DLD1 (cell line): ENCODE data around the gene EVC2.

Experiments
- in situ Hi-C: cut with HindIII; loops from 2 replicates; pipeline ENCODE4 v1.10.0; 2017; ENCODE audit warnings: low sequenced_read_pairs

The EVC2 gene

GRCh38 chr4:5708449-5709206 is at the start of gene EVC2:
TSS of gene EVC2 (minus strand) at chr4:5708559. CDS start at chr4:5708513, 46 bp downstream.
- in situ Hi-C loops: no loop called here

DNA sequence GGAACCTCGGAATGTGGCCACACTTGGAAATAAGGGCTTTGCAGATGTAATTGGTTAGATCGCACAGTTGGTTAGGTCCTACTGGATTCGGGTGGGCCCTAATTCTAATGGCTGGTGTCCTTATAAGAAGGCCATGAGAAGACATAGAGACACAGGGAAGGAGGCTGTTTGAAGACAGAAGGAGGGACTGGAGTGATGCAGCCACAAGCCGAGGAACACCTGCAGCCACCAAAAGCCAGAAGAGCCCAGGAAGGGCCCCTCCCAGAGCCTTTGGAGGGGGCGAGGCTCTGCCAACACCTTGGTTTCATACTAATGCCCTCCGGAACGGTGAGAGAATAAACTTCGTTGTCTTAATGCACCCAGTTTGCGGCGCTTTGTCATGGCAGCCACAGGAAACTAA is 49.6 kb upstream of the EVC2 start:
- in situ Hi-C loops: no loop called here

- in situ Hi-C loops: no loop called here
Measured at GRCh38 chr4:5757536-5757935, 49.2 kb upstream of the EVC2 start.

- in situ Hi-C loops: no loop called here
Measured at GRCh38 chr4:5757091-5757490, 48.7 kb upstream of the EVC2 start.

- in situ Hi-C loops: no loop called here
Measured at GRCh38 chr4:5756271-5756670, 47.9 kb upstream of the EVC2 start.

DNA sequence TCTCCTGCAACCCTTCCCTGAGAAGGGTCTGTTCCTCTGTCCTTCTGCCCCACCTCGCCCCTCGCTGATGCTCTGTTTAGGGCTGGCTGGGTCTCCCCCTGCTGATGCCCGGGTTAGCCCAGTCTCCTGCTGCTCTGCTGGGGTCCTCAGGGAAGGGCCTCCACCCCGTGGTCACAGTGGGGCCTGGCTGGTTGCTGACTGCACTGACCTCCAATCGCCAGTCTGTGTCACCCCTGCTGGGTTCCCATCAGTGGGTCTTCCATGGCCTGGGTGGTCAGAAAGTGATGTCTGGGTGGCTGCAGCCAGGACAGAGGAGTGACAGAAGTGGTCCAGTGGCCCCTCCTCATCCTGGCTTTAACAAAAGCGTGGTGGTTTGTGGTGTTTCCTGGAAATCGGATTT is 47.3 kb upstream of the EVC2 start:
- in situ Hi-C loops: no loop called here

DNA sequence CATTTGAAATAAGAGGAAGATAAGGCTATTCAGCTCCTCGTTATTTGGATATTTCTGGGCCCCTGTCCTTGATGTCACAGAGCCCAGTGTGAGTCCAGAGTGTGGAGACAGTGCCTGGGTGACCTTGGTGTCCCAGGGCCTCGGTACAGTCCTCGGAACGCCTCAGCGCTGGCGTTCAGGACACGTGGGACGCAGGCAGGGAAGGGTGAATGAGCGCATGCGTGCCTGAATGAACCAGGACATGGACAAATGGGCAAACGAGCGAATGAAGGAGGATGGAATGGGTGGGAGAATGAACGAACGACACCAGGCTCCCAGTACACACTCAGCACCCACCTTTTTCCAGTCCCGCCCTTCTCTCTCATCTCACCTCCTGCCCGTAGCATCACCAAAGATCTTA is 46.8 kb upstream of the EVC2 start:
- in situ Hi-C loops: no loop called here

DNA sequence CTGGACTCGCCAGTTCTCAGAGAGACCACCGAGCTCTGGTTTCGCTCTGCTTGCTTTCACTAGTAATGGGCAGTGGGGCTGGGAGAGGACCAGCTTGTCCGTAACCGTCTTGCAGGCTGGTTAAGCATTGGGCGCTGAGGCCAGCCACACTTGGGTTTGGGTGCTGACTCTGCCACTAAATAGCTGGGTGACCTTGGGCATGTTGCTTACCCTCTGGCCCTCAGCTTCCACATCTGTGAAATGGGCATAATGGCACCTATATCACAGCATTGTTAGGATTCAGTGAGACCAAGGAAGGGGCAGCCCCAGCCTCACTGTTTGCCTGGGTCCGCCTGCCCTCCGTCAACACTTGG is 46.1 kb upstream of the EVC2 start:
- in situ Hi-C loops: no loop called here

- in situ Hi-C loops: no loop called here
Measured at GRCh38 chr4:5753766-5754528, 45.6 kb upstream of the EVC2 start.

DNA sequence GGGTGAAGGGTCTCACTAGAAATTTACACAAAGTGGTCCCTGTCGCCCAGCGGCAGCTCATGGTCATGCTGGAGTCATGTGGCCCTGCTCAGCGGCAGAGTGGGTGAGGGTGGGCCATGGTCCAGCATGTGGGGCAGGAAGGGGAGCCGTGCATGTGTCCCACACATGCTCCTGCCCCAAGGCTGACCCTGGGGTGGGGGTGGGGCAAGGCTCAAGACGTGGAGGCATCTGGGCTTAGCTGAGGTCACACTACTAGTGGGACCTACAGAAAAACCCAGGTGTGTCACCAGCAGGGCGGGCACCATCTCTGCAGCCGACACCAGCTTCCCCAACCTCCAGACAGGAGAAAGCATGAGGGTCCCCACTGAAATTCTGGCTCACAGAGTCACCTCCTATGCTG is 45.0 kb upstream of the EVC2 start:
- in situ Hi-C loops: no loop called here

- in situ Hi-C loops: no loop called here
Measured at GRCh38 chr4:5752376-5753184, 44.2 kb upstream of the EVC2 start.

- in situ Hi-C loops: no loop called here
Measured at GRCh38 chr4:5751666-5752375, 43.5 kb upstream of the EVC2 start.

DNA sequence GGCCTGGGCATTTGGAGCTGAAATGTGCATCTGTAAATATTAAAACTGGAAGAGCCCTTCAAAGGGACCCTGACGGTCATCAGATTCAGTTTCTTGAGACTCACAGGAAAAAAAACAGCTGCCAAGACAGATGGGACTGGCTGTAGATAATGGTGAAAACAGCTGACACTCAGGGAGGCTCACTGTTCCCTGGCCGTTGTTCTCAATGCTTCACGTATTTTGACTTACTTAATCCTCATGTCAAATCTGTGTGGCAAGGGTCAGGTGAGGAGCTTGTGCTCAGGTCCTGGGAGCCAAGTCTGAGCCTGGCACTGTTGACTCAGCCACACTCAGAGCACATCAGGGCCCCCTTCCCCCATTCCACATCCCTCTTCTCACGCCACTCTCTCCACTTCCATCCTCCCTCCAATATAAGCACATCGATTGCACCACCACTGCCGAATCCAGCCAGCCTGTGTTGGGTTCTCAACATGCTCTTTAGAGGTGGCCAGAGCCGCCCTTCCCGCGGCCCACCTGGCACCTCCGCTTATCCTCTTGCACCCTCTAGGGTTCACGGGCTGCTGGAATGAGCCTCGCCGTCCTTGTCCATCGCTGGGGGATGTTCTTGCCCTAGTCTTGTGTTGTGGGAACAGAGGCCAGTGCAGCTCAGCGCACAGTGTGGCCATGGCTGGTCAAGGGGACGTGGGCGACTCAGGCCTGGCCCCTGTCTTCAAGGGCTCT is 42.7 kb upstream of the EVC2 start:
- in situ Hi-C loops: no loop called here

GRCh38 chr4:5750052-5750945 is 41.9 kb upstream of the EVC2 start:
- in situ Hi-C loops: no loop called here

- in situ Hi-C loops: no loop called here
Measured at GRCh38 chr4:5749568-5749967, 41.2 kb upstream of the EVC2 start.

GRCh38 chr4:5747738-5748375 is 39.5 kb upstream of the EVC2 start:
- in situ Hi-C loops: no loop called here

GRCh38 chr4:5746829-5747737 is 38.7 kb upstream of the EVC2 start:
- in situ Hi-C loops: no loop called here

DNA sequence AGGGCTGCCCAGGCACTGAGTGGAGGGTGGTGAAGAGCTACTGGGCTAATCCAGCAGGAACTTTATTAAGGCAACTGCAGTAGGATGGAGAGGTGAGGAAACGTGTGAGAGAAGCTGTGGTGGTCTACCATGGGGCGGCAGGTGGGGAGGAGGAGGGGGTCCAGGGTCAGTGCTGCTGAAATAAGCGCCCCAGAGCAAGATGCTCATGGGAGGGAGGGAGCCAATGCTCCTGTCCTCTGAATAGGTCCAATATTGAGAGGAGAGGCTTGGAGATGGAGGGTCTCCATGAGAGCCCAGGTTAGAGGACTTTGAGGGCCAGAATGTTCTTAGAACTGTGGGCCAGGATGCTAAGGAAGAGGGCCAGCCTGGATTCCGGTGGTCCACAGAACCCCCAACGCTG is 37.9 kb upstream of the EVC2 start:
- in situ Hi-C loops: no loop called here
